DND-41 (cell line): Measurements from ENCODE around the gene APCDD1L.

Experiments
- ATAC-seq: fragments of 200-7000 bp; cut with Tn5 transposase; 3 replicates; pipeline ENCODE4 v1.9.1; 2021; ENCODE audit warnings: low read depth; ENCODE audit not compliant: insufficient read depth
- DNase-seq: peaks from one replicate; pipeline ENCODE4 v3.0.0-alpha.2; 2020
- H2AFZ ChIP-seq: 2 replicates; pipeline ENCODE4 v1.6.0; 2012; ENCODE audit warnings: low read depth, low read length
- H3K27ac ChIP-seq: 2 replicates; pipeline ENCODE4 v1.5.1; 2012; ENCODE audit warnings: low read length, inconsistent platforms
- H3K27me3 ChIP-seq: fragments of 200-600 bp; sonication (generic); 2 replicates; pipeline ENCODE4 v1.6.0; 2012; ENCODE audit warnings: low read length, mild to moderate bottlenecking, inconsistent platforms; ENCODE audit not compliant: insufficient read depth, poor library complexity
- H3K36me3 ChIP-seq: 2 replicates; pipeline ENCODE4 v1.5.1; 2012; ENCODE audit warnings: low read length, inconsistent platforms; ENCODE audit not compliant: insufficient read depth
- H3K4me1 ChIP-seq: 2 replicates; pipeline ENCODE4 v1.5.1; 2012; ENCODE audit warnings: mild to moderate bottlenecking, low read length; ENCODE audit not compliant: insufficient read depth
- H3K4me2 ChIP-seq: 2 replicates; pipeline ENCODE4 v1.6.0; 2012; ENCODE audit warnings: mild to moderate bottlenecking, moderate library complexity, low read length, inconsistent platforms; ENCODE audit not compliant: insufficient read depth
- H3K4me3 ChIP-seq, 2 experiments: fragments of 200-600 bp in 1 of 2; shearing (Covaris generic) in 1 of 2; 2 replicates each; pipeline ENCODE4 v1.5.1; 2012 to 2016; ENCODE audit warnings: inconsistent platforms in 2 of 2, low read length in 2 of 2, mild to moderate bottlenecking in 2 of 2, low read depth in 1 of 2, moderate library complexity in 1 of 2
- H3K79me2 ChIP-seq: 2 replicates; pipeline ENCODE4 v1.6.0; 2012; ENCODE audit warnings: low read length, inconsistent platforms; ENCODE audit not compliant: insufficient read depth
- H3K9ac ChIP-seq: 2 replicates; pipeline ENCODE4 v1.6.0; 2012; ENCODE audit warnings: low read depth, mild to moderate bottlenecking, inconsistent platforms, low read length, moderate library complexity
- H3K9me3 ChIP-seq: 2 replicates; pipeline ENCODE4 v1.5.1; 2012; ENCODE audit warnings: low read length, moderate library complexity, mild to moderate bottlenecking, inconsistent platforms; ENCODE audit not compliant: insufficient read depth, severe bottlenecking
- H4K20me1 ChIP-seq: 2 replicates; pipeline ENCODE4 v1.6.0; 2012; ENCODE audit warnings: low read length; ENCODE audit not compliant: insufficient read depth
- CTCF ChIP-seq: IDR thresholded peaks from 2 replicates; pipeline ENCODE4 v1.5.1; 2012; ENCODE audit warnings: borderline replicate concordance, low read length, moderate library complexity, mild to moderate bottlenecking; ENCODE audit not compliant: poor library complexity, severe bottlenecking; ENCODE audit errors: extremely low read depth
- EZH2 ChIP-seq: IDR thresholded peaks from 3 replicates; pipeline ENCODE4 v1.6.1; 2012; ENCODE audit warnings: borderline replicate concordance, low read depth, mild to moderate bottlenecking, moderate library complexity, low read length, inconsistent platforms; ENCODE audit not compliant: severe bottlenecking

The APCDD1L gene

GRCh38 chr20:58420798-58421496 lies 94.3 kb downstream of the APCDD1L start:
- no peak overlapping the region for H3K4me3 ChIP-seq
- no peak overlapping the region for H2AFZ ChIP-seq
- no peak for ATAC-seq
- peaks cover 76% of the 10 kb centered on the region for H4K20me1 ChIP-seq
- H3K4me2 ChIP-seq: no peak overlapping the region
- TF ChIP-seq CTCF (no peak), EZH2 (no peak)
- H3K27me3 ChIP-seq: no peaks in the 10 kb centered on the region
- no peak for DNase-seq
- no peak overlapping the region for H3K27ac ChIP-seq
- H3K9me3 ChIP-seq: no peaks in the 10 kb centered on the region
- no peak overlapping the region for H3K9ac ChIP-seq
- H3K4me1 ChIP-seq: no peaks in the 10 kb centered on the region
- peaks cover 95% of the 10 kb centered on the region for H3K79me2 ChIP-seq
- peaks cover 79% of the 10 kb centered on the region for H3K36me3 ChIP-seq

- no peak for ATAC-seq
- Histone ChIP-seq H3K4me1 (no peaks in the 10 kb centered on the region), H2AFZ (no peak overlapping the region), H3K27ac (peak overlapping the region; percentile 31; the same call in 1 of the 2 replicates), H3K36me3 (peaks cover 69% of the 10 kb centered on the region), H3K4me2 (no peak overlapping the region), H3K9ac (no peak overlapping the region), H3K4me3 (no peak overlapping the region), H4K20me1 (peaks cover 60% of the 10 kb centered on the region), H3K9me3 (no peaks in the 10 kb centered on the region), H3K27me3 (no peaks in the 10 kb centered on the region), H3K79me2 (peaks cover 90% of the 10 kb centered on the region)
- DNase-seq: no peak
- TF ChIP-seq CTCF (no peak), EZH2 (no peak)
Measured at GRCh38 chr20:58418949-58419748, 96.0 kb downstream of the APCDD1L start.

DNA sequence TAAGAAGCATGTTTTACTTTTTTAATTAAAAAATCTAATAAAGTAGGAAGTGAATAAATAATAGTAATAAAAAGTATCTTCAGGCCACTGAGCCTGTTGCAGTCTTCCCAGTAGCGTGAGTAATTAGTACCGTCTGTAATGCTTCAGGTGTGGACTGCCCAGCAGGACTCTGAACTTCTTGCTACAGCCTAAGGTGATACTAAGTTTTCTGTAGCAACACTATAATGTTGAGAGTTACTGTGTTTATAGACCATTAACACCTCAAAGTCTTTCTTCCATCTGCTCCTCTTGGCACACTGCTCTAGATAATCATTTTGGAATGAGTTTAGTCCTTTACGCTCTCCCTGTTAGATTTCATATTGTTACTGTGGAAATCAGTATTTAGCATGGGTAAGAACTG lies 97.8 kb downstream of the APCDD1L start:
- Histone ChIP-seq H3K9ac (no peak overlapping the region), H4K20me1 (peaks cover 55% of the 10 kb centered on the region), H3K4me3 (no peak overlapping the region), H3K27me3 (no peaks in the 10 kb centered on the region), H3K27ac (no peak overlapping the region), H2AFZ (no peak overlapping the region), H3K4me1 (no peaks in the 10 kb centered on the region), H3K9me3 (peaks cover 3% of the 10 kb centered on the region), H3K4me2 (no peak overlapping the region), H3K36me3 (peaks cover 61% of the 10 kb centered on the region), H3K79me2 (peaks cover 80% of the 10 kb centered on the region)
- TF ChIP-seq EZH2: no peak
- TF ChIP-seq CTCF: no peak
- DNase-seq (no peak), ATAC-seq (no peak)
